ENCODE measurements around the gene DDB1.

DDB1 gene

DNA sequence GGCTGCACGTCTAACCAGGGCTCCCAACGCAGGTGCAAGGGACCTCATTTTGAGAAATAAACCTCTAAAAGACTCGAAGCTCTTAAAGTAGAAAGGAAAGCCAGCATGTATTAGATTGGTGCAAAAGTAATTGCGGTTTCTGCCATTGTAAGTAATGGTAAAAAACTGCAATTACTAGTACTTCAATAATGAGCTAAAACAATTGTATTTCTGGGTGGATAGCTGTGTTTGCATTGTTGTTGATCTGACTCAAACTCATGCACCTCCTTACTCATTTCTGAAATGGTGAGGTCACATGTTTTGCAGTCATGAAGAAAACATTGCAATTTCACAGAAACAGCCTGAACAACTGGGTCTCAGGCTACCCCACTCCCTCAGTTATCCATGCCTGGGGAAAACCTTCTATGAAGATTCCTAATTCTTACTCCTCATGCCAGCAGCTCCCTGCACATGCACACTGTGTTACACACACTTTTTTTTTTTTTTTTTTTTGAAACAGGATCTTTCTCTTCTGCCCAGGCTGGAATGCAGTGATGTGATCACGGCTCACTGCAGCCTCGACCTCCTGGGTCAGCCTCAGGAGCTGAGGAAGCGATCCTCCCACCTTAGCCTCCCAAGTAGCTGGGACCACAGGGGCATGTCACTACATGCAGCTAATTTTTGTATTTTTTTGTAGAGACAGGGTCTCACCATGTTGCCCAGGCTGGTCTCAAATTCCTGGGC lies 62.4 kb downstream of the DDB1 start:
- H3K9me3 ChIP-seq (ENCODE audit: control extremely low read depth in 1 of 5, control insufficient read depth in 4 of 5, insufficient read depth in 2 of 5, low read depth in 1 of 5, low read length in 4 of 5), result no peaks in the 10 kb centered on the region
- DNase-seq, result no peak
- no peak overlapping the region for H3K27ac ChIP-seq (ENCODE audit: insufficient read depth in 1 of 2, low read depth in 1 of 2, low read length in 2 of 2, poor library complexity in 1 of 2, severe bottlenecking in 2 of 2)
- POLR2A ChIA-PET, result no interaction called here
- H3K27me3 ChIP-seq (replicated peaks in 2 of 5; ENCODE audit: control insufficient read depth in 4 of 5, insufficient read depth in 5 of 5, low read length in 4 of 5), result no peaks in the 10 kb centered on the region
- CTCF ChIA-PET, result interaction anchor here (0.7 to 1.2 kb wide), 3 partner anchors 12 to 1390 kb away, joined by 3 to 8 read pairs (median 5); no protein-coding TSS in a partner anchor
- WGBS (ENCODE audit: insufficient coverage), result 98% methylated on average over 7 of the region's 7 CpGs
- no peak overlapping the region for H3K4me3 ChIP-seq (ENCODE audit: control insufficient read depth in 1 of 7, extremely low read depth in 1 of 7, insufficient read depth in 4 of 7, low read depth in 2 of 7, low read length in 6 of 7)
- no peaks in the 10 kb centered on the region for H3K4me1 ChIP-seq (ENCODE audit: control extremely low read depth in 1 of 4, control insufficient read depth in 4 of 4, insufficient read depth in 4 of 4, low read length in 3 of 4)
- peaks cover 0 to 23% (median 17%) of the 10 kb centered on the region in 4 experiments for H3K36me3 ChIP-seq (ENCODE audit: control insufficient read depth in 4 of 4, insufficient read depth in 4 of 4, low read length in 3 of 4)

DNA sequence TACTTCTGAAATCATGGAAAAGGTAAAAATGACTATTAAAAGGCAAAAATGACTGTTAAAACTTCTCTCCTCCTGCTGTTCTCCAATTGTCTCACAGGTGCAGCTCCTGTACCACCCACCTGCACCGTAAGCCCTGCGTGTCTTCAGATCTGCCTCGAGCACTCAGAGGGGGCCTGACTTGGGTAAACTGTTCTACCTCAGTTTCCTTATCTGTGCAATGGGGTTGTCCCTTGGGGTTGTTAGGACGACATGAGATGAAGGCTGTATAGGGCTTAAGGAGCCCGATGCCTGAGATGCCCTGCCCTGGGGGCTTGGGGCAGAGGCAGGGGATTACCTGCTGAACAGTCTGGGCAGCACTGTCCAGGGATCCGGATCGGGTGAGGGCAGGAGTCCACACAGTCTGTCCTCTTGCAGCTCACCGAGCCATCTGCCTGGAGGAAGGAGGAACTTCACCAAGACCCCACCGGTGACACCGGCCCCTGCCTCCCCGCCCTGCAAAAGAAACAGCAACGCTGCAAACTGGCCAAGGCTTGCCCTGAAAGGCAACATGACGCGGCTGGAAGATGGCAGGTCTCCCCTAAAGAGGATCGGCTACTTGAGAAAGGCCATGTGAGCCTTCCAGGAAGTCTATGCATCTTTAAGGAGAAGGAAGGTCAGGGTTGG lies 64.2 kb downstream of the DDB1 start:
- ChIA-PET POLR2A (no interaction called here), CTCF (no interaction called here)
- no peak overlapping the region for H3K27ac ChIP-seq (ENCODE audit: insufficient read depth in 1 of 2, low read depth in 1 of 2, low read length in 2 of 2, poor library complexity in 1 of 2, severe bottlenecking in 2 of 2)
- no peaks in the 10 kb centered on the region for H3K9me3 ChIP-seq (ENCODE audit: control extremely low read depth in 1 of 5, control insufficient read depth in 4 of 5, insufficient read depth in 2 of 5, low read depth in 1 of 5, low read length in 4 of 5)
- no peaks in the 10 kb centered on the region for H3K27me3 ChIP-seq (replicated peaks in 2 of 5; ENCODE audit: control insufficient read depth in 4 of 5, insufficient read depth in 5 of 5, low read length in 4 of 5)
- H3K36me3 ChIP-seq (ENCODE audit: control insufficient read depth in 4 of 4, insufficient read depth in 4 of 4, low read length in 3 of 4), result peaks cover 0 to 15% (median 12%) of the 10 kb centered on the region in 4 experiments
- WGBS (ENCODE audit: insufficient coverage), result 96% methylated on average over 15 of the region's 15 CpGs
- no peaks in the 10 kb centered on the region for H3K4me1 ChIP-seq (ENCODE audit: control extremely low read depth in 1 of 4, control insufficient read depth in 4 of 4, insufficient read depth in 4 of 4, low read length in 3 of 4)
- no peak overlapping the region for H3K4me3 ChIP-seq (ENCODE audit: control insufficient read depth in 1 of 7, extremely low read depth in 1 of 7, insufficient read depth in 4 of 7, low read depth in 2 of 7, low read length in 6 of 7)
- DNase-seq, result no peak

DNA sequence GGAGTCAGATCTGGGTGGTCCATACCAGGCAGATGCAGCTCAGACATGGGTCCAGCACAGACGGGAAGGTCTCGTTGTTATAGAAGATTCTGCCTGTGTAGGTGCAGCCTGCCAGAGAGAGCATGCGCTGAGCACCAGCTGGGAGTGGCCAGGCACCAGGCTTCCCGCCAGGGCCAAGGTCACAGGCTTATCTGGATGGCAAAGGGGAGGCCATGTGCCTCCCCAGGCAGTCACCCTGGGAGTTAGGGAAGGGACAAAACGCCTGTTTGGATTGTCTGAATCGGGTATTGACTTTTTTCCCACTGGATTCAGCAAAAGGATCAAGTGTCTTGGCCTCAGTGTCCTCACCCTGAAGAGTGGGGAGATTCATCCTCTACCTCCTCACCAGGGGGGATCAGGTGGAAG lies 65.5 kb downstream of the DDB1 start:
- H3K9me3 ChIP-seq (ENCODE audit: control extremely low read depth in 1 of 5, control insufficient read depth in 4 of 5, insufficient read depth in 2 of 5, low read depth in 1 of 5, low read length in 4 of 5), result no peaks in the 10 kb centered on the region
- peaks cover 2 to 14% (median 10%) of the 10 kb centered on the region in 4 experiments for H3K36me3 ChIP-seq (ENCODE audit: control insufficient read depth in 4 of 4, insufficient read depth in 4 of 4, low read length in 3 of 4)
- ChIA-PET POLR2A (no interaction called here), CTCF (interaction anchor here (0.6 kb wide), 1 partner anchor 27 kb away, joined by 4 read pairs; no protein-coding TSS in a partner anchor)
- H3K27me3 ChIP-seq (replicated peaks in 2 of 5; ENCODE audit: control insufficient read depth in 4 of 5, insufficient read depth in 5 of 5, low read length in 4 of 5), result no peaks in the 10 kb centered on the region
- no peak overlapping the region for H3K27ac ChIP-seq (ENCODE audit: insufficient read depth in 1 of 2, low read depth in 1 of 2, low read length in 2 of 2, poor library complexity in 1 of 2, severe bottlenecking in 2 of 2)
- 96% methylated on average over 6 of the region's 6 CpGs for WGBS (ENCODE audit: insufficient coverage)
- H3K4me3 ChIP-seq (ENCODE audit: control insufficient read depth in 1 of 7, extremely low read depth in 1 of 7, insufficient read depth in 4 of 7, low read depth in 2 of 7, low read length in 6 of 7), result no peak overlapping the region
- no peaks in the 10 kb centered on the region for H3K4me1 ChIP-seq (ENCODE audit: control extremely low read depth in 1 of 4, control insufficient read depth in 4 of 4, insufficient read depth in 4 of 4, low read length in 3 of 4)
- DNase-seq, result no peak

DNA sequence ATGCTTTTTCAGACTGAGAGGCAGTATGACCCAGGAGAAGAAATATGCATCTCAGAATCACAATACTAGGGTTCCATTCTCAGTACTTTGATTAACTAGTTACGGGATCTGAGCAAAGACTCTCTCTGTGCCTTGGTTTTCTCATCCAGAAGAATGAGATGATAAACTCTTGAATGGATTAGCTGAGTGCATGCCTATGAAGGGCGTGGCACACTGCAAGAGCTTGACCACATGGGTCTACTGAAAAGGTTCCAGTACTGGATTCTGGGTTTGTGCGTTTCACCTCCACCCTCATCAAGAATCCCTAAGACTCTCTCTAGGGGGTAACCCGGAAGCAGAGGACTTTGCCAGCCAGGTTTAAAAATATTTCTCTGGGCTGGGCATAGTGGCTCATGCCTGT lies 66.3 kb downstream of the DDB1 start:
- Histone ChIP-seq H3K4me3 (ENCODE audit: control insufficient read depth in 1 of 7, extremely low read depth in 1 of 7, insufficient read depth in 4 of 7, low read depth in 2 of 7, low read length in 6 of 7) (no peak overlapping the region), H3K27ac (ENCODE audit: insufficient read depth in 1 of 2, low read depth in 1 of 2, low read length in 2 of 2, poor library complexity in 1 of 2, severe bottlenecking in 2 of 2) (no peak overlapping the region), H3K36me3 (ENCODE audit: control insufficient read depth in 4 of 4, insufficient read depth in 4 of 4, low read length in 3 of 4) (peaks cover 4 to 10% (median 7%) of the 10 kb centered on the region in 4 experiments), H3K4me1 (ENCODE audit: control extremely low read depth in 1 of 4, control insufficient read depth in 4 of 4, insufficient read depth in 4 of 4, low read length in 3 of 4) (no peaks in the 10 kb centered on the region), H3K27me3 (replicated peaks in 2 of 5; ENCODE audit: control insufficient read depth in 4 of 5, insufficient read depth in 5 of 5, low read length in 4 of 5) (no peaks in the 10 kb centered on the region), H3K9me3 (ENCODE audit: control extremely low read depth in 1 of 5, control insufficient read depth in 4 of 5, insufficient read depth in 2 of 5, low read depth in 1 of 5, low read length in 4 of 5) (no peaks in the 10 kb centered on the region)
- WGBS (ENCODE audit: insufficient coverage), result 100% methylated on average over 1 of the region's 4 CpGs
- ChIA-PET CTCF (interaction anchor here (0.6 kb wide), 1 partner anchor 28 kb away, joined by 4 read pairs; no protein-coding TSS in a partner anchor), POLR2A (no interaction called here)
- DNase-seq, result no peak

DNA sequence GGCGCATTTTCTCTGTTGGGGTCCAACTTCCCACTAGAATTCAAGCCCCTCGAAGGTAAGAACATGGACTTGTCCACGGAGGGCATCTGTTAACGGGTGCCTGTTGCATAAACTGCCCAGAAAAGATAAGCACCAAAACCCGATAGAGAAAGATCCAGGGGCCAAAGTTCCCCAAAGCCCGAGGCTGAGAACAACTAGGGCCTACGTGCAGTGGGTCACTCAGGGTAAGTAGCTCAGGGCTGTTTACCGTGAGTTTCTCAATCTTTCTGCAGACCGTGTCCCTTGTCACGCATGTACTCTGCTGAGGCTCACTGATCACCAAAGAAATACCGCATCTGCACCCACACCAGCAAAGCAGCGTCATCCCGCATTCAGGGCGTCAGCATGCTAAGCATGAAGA lies 67.5 kb downstream of the DDB1 start:
- Histone ChIP-seq H3K4me3 (ENCODE audit: control insufficient read depth in 1 of 7, extremely low read depth in 1 of 7, insufficient read depth in 4 of 7, low read depth in 2 of 7, low read length in 6 of 7) (no peak overlapping the region), H3K27ac (ENCODE audit: insufficient read depth in 1 of 2, low read depth in 1 of 2, low read length in 2 of 2, poor library complexity in 1 of 2, severe bottlenecking in 2 of 2) (no peak overlapping the region), H3K4me1 (ENCODE audit: control extremely low read depth in 1 of 4, control insufficient read depth in 4 of 4, insufficient read depth in 4 of 4, low read length in 3 of 4) (no peaks in the 10 kb centered on the region), H3K9me3 (ENCODE audit: control extremely low read depth in 1 of 5, control insufficient read depth in 4 of 5, insufficient read depth in 2 of 5, low read depth in 1 of 5, low read length in 4 of 5) (no peaks in the 10 kb centered on the region), H3K27me3 (replicated peaks in 2 of 5; ENCODE audit: control insufficient read depth in 4 of 5, insufficient read depth in 5 of 5, low read length in 4 of 5) (no peaks in the 10 kb centered on the region), H3K36me3 (ENCODE audit: control insufficient read depth in 4 of 4, insufficient read depth in 4 of 4, low read length in 3 of 4) (peaks cover 4 to 10% (median 5%) of the 10 kb centered on the region in 4 experiments)
- 97% methylated on average over 12 of the region's 14 CpGs for WGBS (ENCODE audit: insufficient coverage)
- ChIA-PET POLR2A (no interaction called here), CTCF (interaction anchor here (3.5 kb wide), 1 partner anchor 11 kb away, joined by 12 read pairs; no protein-coding TSS in a partner anchor)
- no peak for DNase-seq

DNA sequence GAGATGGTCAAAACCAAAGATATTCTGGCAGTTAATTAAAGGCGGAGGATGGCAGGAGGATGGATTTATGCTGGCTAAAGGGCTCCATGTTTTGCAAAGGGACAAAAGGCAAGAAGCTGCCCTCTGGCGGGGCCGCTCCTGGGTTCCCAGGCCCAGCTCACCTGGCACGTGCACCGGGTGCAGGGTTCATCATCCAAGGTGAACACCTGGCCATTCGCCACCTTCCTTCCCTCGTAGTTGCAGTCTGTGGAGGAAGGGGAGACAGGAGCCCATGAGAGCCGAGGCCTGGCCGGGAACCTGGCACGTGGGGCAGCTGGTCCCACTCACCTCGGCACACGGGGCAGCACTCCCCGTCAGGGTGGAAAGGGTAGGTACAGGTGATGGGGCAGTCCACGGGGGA lies 68.1 kb downstream of the DDB1 start:
- Histone ChIP-seq H3K4me3 (ENCODE audit: control insufficient read depth in 1 of 7, extremely low read depth in 1 of 7, insufficient read depth in 4 of 7, low read depth in 2 of 7, low read length in 6 of 7) (no peak overlapping the region), H3K27ac (ENCODE audit: insufficient read depth in 1 of 2, low read depth in 1 of 2, low read length in 2 of 2, poor library complexity in 1 of 2, severe bottlenecking in 2 of 2) (no peak overlapping the region), H3K27me3 (replicated peaks in 2 of 5; ENCODE audit: control insufficient read depth in 4 of 5, insufficient read depth in 5 of 5, low read length in 4 of 5) (no peaks in the 10 kb centered on the region), H3K36me3 (ENCODE audit: control insufficient read depth in 4 of 4, insufficient read depth in 4 of 4, low read length in 3 of 4) (peaks cover 4 to 10% (median 5%) of the 10 kb centered on the region in 4 experiments), H3K4me1 (ENCODE audit: control extremely low read depth in 1 of 4, control insufficient read depth in 4 of 4, insufficient read depth in 4 of 4, low read length in 3 of 4) (no peaks in the 10 kb centered on the region), H3K9me3 (ENCODE audit: control extremely low read depth in 1 of 5, control insufficient read depth in 4 of 5, insufficient read depth in 2 of 5, low read depth in 1 of 5, low read length in 4 of 5) (no peaks in the 10 kb centered on the region)
- POLR2A ChIA-PET, result no interaction called here
- CTCF ChIA-PET, result interaction anchor here (3.5 kb wide), 1 partner anchor 10 kb away, joined by 12 read pairs; no protein-coding TSS in a partner anchor
- WGBS (ENCODE audit: insufficient coverage), result 97% methylated on average over 13 of the region's 14 CpGs
- no peak for DNase-seq

DNA sequence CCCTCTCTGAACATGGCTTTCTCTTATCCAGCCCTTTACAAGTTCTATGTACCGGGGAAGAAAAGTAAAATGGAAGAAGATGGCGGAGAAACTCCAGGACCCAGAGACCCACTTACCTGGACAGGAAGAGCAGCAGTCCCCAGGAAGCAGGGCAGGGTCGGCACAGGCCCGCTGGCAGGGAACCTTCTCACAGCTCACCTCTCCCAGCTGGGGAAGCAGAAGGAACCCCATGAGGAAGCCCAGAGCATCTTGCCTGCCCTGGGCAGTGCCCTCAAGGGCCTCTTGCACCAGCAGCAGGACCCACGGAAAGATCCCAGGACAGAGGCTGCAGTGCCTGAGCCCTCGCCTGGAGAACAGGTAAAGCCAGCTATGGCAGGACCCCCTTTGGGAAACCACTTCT lies 68.5 kb downstream of the DDB1 start:
- Histone ChIP-seq H3K4me3 (ENCODE audit: control insufficient read depth in 1 of 7, extremely low read depth in 1 of 7, insufficient read depth in 4 of 7, low read depth in 2 of 7, low read length in 6 of 7) (no peak overlapping the region), H3K27ac (ENCODE audit: insufficient read depth in 1 of 2, low read depth in 1 of 2, low read length in 2 of 2, poor library complexity in 1 of 2, severe bottlenecking in 2 of 2) (no peak overlapping the region), H3K27me3 (replicated peaks in 2 of 5; ENCODE audit: control insufficient read depth in 4 of 5, insufficient read depth in 5 of 5, low read length in 4 of 5) (no peaks in the 10 kb centered on the region), H3K9me3 (ENCODE audit: control extremely low read depth in 1 of 5, control insufficient read depth in 4 of 5, insufficient read depth in 2 of 5, low read depth in 1 of 5, low read length in 4 of 5) (no peaks in the 10 kb centered on the region), H3K4me1 (ENCODE audit: control extremely low read depth in 1 of 4, control insufficient read depth in 4 of 4, insufficient read depth in 4 of 4, low read length in 3 of 4) (no peaks in the 10 kb centered on the region), H3K36me3 (ENCODE audit: control insufficient read depth in 4 of 4, insufficient read depth in 4 of 4, low read length in 3 of 4) (peaks cover 4 to 10% (median 6%) of the 10 kb centered on the region in 4 experiments)
- POLR2A ChIA-PET, result no interaction called here
- CTCF ChIA-PET, result interaction anchor here (3.5 kb wide), 1 partner anchor 10 kb away, joined by 12 read pairs; no protein-coding TSS in a partner anchor
- DNase-seq, result no peak
- 100% methylated on average over 2 of the region's 6 CpGs for WGBS (ENCODE audit: insufficient coverage)
